Mucosa of rectum (tissue), 2 donors: ENCODE data around the gene MARCHF9.
A peak's percentile ranks its signal among the peaks of the same experiment; 100 is the strongest.

Experiments
- H3K27ac ChIP-seq, 2 donors: one replicate each; pipeline ENCODE4 v1.7.0; 2013; ENCODE audit warnings: inconsistent platforms in 2 of 2, low read depth in 2 of 2, low read length in 2 of 2
- H3K27me3 ChIP-seq, 2 donors: one replicate each; pipeline ENCODE4 v1.7.0; 2013; ENCODE audit warnings: low read length in 2 of 2; ENCODE audit not compliant: control insufficient read depth in 2 of 2, insufficient read depth in 2 of 2
- H3K36me3 ChIP-seq, 2 donors: one replicate each; pipeline ENCODE4 v1.7.0; 2013; ENCODE audit warnings: low read length in 2 of 2; ENCODE audit not compliant: control insufficient read depth in 2 of 2, insufficient read depth in 2 of 2
- H3K4me1 ChIP-seq, 2 donors: one replicate each; pipeline ENCODE4 v1.7.0; 2013; ENCODE audit warnings: low read length in 2 of 2, mild to moderate bottlenecking in 1 of 2; ENCODE audit not compliant: control insufficient read depth in 2 of 2, insufficient read depth in 2 of 2
- H3K4me3 ChIP-seq, 2 donors: one replicate each; pipeline ENCODE4 v1.7.0; 2013; ENCODE audit warnings: low read length in 2 of 2
- H3K9ac ChIP-seq, 2 donors: one replicate each; pipeline ENCODE4 v1.7.0; 2013; ENCODE audit warnings: low read length in 2 of 2, low read depth in 1 of 2, mild to moderate bottlenecking in 1 of 2
- H3K9me3 ChIP-seq, 2 donors: one replicate each; pipeline ENCODE4 v1.7.0; 2013; ENCODE audit warnings: low read length in 2 of 2; ENCODE audit not compliant: control insufficient read depth in 2 of 2
- donor health status: healthy.
- donor health status: Normal muscosa, but diverticular disease.

The MARCHF9 gene

DNA sequence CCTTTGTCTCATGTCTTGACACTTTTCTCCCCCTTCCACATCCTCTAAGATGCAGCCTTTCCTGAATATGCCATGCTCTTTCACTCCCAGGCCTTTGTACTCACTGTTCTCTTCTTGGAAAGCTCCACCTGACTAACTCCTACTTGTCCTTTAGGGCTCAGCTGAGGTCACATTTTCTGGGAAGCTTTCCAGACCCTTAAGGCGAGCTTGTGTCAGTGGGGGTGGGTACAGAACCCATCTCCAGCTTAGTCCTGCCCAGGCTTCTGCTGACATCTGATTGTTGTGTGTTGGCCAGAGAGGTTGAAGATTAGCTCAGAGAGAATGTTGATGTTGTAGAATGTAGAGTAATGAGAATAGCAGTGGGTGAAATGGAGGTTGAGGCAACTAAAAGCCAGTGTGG is 24.8 kb downstream of the MARCHF9 start:
- H3K27me3 ChIP-seq = no peaks in the 10 kb centered on the region
- no peak overlapping the region for H3K27ac ChIP-seq
- H3K4me3 ChIP-seq = no peak overlapping the region
- H3K9ac ChIP-seq = no peak overlapping the region
- peaks cover 9 to 11% of the 10 kb centered on the region in 2 donors for H3K4me1 ChIP-seq
- H3K36me3 ChIP-seq = peaks cover 0 to 7% of the 10 kb centered on the region in 2 donors
- no peaks in the 10 kb centered on the region for H3K9me3 ChIP-seq

GRCh38 chr12:57780284-57780897 is 25.5 kb downstream of the MARCHF9 start:
- Histone ChIP-seq H3K9ac (no peak overlapping the region), H3K4me3 (no peak overlapping the region), H3K9me3 (no peaks in the 10 kb centered on the region), H3K27me3 (no peaks in the 10 kb centered on the region), H3K4me1 (peaks cover 9 to 11% of the 10 kb centered on the region in 2 donors), H3K27ac (no peak overlapping the region), H3K36me3 (peaks cover 0 to 7% of the 10 kb centered on the region in 2 donors)

DNA sequence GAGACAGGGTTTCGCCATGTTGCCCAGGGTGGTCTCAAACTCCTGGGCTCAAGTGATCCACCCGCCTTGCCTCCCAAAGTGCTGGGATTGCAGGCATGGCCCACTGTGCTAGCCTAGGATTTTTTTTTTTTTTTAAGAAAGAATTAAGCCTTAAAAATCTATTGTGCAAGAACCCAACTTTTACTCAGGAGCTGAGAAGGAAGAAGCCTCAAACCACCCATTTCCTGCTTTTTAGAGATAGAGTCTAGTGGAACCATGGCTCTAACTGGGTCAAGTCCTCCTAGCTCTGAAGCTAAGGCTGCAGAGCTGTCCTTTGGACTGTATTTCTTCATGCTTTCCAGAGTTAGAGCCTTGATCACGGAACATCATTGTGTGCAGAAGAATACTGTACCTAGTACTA is 26.3 kb downstream of the MARCHF9 start:
- no peaks in the 10 kb centered on the region for H3K9me3 ChIP-seq
- H3K36me3 ChIP-seq = peaks cover 3 to 15% of the 10 kb centered on the region in 2 donors

GRCh38 chr12:57781801-57782200 is 26.9 kb downstream of the MARCHF9 start:
- Histone ChIP-seq H3K27me3 (no peaks in the 10 kb centered on the region), H3K4me1 (peaks cover 9 to 11% of the 10 kb centered on the region in 2 donors), H3K27ac (no peak overlapping the region), H3K9ac (no peak overlapping the region), H3K9me3 (no peaks in the 10 kb centered on the region), H3K36me3 (peaks cover 9 to 19% of the 10 kb centered on the region in 2 donors), H3K4me3 (no peak overlapping the region)

More for the DNA sequence above, 26.3 kb downstream of the MARCHF9 start:
- Histone ChIP-seq H3K4me1 (peaks cover 9 to 11% of the 10 kb centered on the region in 2 donors), H3K9ac (no peak overlapping the region), H3K27me3 (no peaks in the 10 kb centered on the region), H3K27ac (no peak overlapping the region), H3K4me3 (no peak overlapping the region)

DNA sequence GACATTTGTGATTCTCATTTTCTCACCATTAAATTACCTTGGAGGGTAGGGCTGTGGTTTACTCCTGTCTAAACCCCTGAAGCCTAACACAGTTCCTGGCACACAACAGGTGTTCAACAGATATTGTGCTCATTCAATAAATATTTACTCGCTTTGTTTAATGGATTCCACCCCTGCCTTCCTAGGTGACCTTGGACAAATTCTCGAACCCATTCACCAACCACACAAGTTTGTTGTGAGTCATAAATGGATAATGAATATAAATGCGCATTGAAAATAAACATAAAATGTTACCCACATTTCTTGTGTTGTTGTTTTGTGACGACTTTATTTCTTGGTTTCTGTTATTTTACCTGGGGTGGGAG is 27.3 kb downstream of the MARCHF9 start:
- H3K9me3 ChIP-seq = no peaks in the 10 kb centered on the region
- no peak overlapping the region for H3K27ac ChIP-seq
- H3K36me3 ChIP-seq = peaks cover 13 to 24% of the 10 kb centered on the region in 2 donors
- peak overlapping the region in 1 of 2 donors; percentile 76 for H3K9ac ChIP-seq
- no peaks in the 10 kb centered on the region for H3K27me3 ChIP-seq
- H3K4me3 ChIP-seq = peak overlapping the region in 1 of 2 donors; percentile 99
- H3K4me1 ChIP-seq = peaks cover 9 to 11% of the 10 kb centered on the region in 2 donors

DNA sequence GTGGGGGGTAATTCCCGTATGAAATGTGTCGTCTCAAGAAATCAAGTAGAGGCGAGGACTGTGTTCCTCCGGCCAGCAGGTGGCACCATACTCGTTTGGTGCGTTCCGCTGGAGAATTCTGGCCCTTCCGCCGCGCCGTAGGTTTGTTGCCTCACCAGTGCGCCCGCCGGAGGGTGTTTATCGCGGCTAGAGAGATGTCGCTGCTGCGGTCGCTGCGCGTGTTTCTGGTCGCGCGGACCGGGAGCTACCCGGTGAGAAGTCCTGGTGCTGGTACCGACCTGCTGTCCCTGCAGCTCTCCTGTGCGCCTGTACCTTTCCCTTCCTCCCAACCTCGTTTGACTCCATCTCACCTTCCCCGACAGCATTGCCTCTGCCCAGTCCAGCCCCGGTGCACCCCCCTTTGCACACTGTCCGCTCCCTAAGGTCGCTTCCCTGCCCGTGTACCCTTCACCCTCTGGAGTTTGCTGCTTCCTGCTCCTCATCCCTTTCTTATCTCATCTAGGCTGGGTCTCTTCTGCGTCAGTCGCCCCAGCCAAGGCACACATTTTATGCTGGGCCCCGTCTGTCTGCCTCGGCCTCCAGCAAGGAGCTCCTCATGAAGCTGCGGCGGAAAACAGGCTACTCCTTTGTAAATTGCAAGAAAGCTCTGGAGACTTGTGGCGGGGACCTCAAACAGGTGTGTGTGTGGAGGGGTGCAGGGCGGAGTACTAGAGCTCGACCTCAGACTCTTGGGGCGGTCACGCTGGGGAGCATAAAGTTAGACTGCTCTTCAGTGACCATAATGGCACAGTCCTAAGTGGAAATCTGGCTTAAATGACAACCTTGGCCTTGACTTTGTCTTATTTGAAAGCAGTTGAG is 27.9 kb downstream of the MARCHF9 start, which contains the start of gene TSFM:
TSFM (plus strand) TSS at position 180 of the 858 bp plus-strand sequence; CDS start at position 195, 15 bp downstream.
- peak within 1 kb of the TSS; percentile 94 to 99 for H3K4me3 ChIP-seq
- peaks cover 15 to 27% of the 10 kb centered on the region in 2 donors for H3K36me3 ChIP-seq

GRCh38 chr12:57783466-57783801 is 28.5 kb downstream of the MARCHF9 start:
- Histone ChIP-seq H3K36me3 (peaks cover 15 to 27% of the 10 kb centered on the region in 2 donors), H3K9ac (peak overlapping the region; percentile 76 to 93), H3K27me3 (no peaks in the 10 kb centered on the region), H3K4me1 (peaks cover 9 to 11% of the 10 kb centered on the region in 2 donors), H3K4me3 (peak overlapping the region; percentile 94 to 99), H3K9me3 (no peaks in the 10 kb centered on the region), H3K27ac (no peak overlapping the region)

More for the DNA sequence above, 27.9 kb downstream of the MARCHF9 start, which contains the start of gene TSFM:
- no peaks in the 10 kb centered on the region for H3K9me3 ChIP-seq
- peaks cover 9 to 11% of the 10 kb centered on the region in 2 donors for H3K4me1 ChIP-seq
- no peaks in the 10 kb centered on the region for H3K27me3 ChIP-seq
- H3K9ac ChIP-seq = peak within 1 kb of the TSS; percentile 76 to 93
- H3K27ac ChIP-seq = peak within 1 kb of the TSS; percentile 27 to 75

DNA sequence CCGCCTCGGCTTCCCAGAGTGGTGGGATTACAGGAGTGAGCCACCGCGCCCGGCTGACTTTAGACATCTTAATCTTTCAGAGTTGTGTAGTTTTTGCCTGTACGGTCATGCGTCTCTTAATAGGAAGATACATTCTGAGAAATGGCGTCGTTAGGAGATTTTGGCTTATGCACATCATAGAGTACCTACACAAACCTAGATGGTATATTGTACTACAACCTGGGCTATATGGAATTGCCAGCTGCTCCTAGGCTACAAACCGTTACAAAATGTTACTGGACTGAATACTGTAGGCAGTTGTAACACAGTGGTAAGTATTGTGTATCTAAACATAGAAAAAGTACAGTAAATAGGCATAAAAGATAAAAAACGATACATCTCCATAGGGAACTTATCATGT is 29.0 kb downstream of the MARCHF9 start:
- Histone ChIP-seq H3K4me3 (no peak overlapping the region), H3K27me3 (no peaks in the 10 kb centered on the region), H3K9me3 (no peaks in the 10 kb centered on the region), H3K27ac (no peak overlapping the region), H3K36me3 (peaks cover 15 to 32% of the 10 kb centered on the region in 2 donors), H3K9ac (no peak overlapping the region), H3K4me1 (peaks cover 9 to 11% of the 10 kb centered on the region in 2 donors)

DNA sequence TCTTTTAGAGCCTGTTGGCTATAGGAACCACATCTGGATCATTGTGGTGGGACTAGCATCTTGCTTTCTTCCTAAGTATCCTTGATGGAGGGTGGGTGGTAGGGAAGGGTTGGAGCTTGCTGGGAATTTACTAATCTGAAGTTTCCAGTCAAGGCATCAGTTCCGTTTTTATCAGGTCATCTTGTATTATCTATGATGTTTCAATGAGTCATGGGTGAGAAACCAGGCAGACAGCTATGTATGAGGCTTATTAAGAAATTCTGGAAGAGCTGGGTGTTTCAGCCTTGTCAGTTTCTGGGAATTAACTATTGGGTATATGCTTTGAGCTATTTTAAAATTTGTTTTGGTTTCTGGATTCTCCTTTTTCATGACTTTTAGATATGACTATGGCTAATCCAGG is 39.0 kb downstream of the MARCHF9 start:
- Histone ChIP-seq H3K27ac (no peak overlapping the region), H3K27me3 (no peaks in the 10 kb centered on the region), H3K4me1 (no peaks in the 10 kb centered on the region), H3K9ac (no peak overlapping the region), H3K9me3 (no peaks in the 10 kb centered on the region), H3K4me3 (no peak overlapping the region), H3K36me3 (peaks cover 32 to 45% of the 10 kb centered on the region in 2 donors)

- no peak overlapping the region for H3K4me3 ChIP-seq
- no peaks in the 10 kb centered on the region for H3K4me1 ChIP-seq
- no peak overlapping the region for H3K9ac ChIP-seq
- H3K27me3 ChIP-seq = no peaks in the 10 kb centered on the region
- H3K36me3 ChIP-seq = peaks cover 40 to 57% of the 10 kb centered on the region in 2 donors
- no peak overlapping the region for H3K27ac ChIP-seq
- no peaks in the 10 kb centered on the region for H3K9me3 ChIP-seq
These were observed 40.5 kb downstream of the MARCHF9 start for GRCh38 chr12:57795354-57795753.
